ENCODE data around the gene C5AR1.
"Not testable (repeated sequence)": the region's sequence is repeated elsewhere in the genome, so short reads cannot be mapped to it uniquely, and the experiment has no call there.

Gene C5AR1

DNA sequence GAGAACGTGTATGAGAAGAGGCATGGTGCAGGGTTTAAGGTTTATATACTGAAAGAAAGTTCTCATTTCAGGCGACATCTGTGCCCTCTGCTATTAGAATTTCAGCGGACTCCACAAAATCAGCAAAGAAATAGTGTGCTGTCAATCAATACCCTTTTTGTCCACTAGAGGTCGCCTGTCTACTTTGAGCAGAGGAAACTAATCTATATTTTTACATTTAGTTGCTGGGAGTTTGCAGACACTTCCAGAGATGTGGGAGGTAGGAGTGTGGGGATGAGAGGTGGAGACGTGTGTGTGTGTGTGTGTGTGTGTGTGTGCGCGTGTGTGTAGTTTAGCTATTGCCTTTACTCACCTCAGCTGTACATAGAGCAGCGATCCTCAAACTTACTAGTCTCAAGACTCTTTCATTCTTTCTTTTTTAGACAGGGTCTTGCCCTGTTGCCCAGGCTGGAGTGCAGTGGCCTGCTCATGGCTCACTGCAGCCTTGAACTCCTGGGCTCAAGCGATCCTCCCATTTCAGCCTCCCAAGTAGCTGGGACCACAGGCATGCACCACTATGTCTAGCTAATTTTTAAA lies 25.2 kb upstream of the C5AR1 start:
- peak; percentile 72 for DNase-seq (ENCODE audit: low spot score)

DNA sequence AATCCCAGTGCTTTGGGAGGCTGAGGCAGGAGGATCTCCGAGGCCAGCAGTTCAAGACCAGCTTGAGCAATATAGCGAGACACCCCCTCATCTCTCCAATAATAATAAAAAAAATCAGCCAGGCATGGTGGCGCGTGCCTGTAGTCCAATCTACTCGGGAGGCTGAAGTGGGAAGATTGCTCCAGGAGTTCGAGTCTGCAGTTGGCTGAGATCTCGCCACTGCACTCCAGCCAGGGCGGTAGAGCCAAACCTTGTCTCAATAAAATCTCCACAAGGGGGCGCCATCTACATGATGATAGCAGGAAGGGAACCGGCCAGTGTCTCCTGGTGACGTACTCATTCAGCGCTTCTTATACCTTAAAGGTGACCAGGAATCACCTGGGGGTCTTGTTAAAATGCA lies 13.6 kb upstream of the C5AR1 start:
- peak; percentile 55 for DNase-seq (ENCODE audit: low spot score)

DNA sequence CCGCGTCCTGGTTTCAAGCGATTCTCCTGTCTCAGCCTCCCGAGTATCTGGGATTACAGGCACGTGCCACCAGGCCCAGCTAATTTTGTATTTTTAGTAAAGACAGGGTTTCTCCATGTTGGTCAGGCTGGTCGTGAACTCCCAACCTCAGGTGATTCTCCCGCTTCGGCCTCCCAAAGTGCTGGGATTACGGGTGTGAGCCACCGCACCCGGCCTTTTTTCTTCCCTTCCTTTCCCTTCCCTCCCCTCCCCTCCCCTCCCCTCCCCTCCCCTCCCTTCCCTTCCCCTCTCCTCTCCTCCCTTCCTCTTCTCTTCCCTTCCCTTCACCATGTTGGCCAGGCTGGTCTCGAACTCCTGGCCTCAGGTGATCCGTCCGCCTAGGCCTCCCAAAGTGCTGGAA lies 8.8 kb upstream of the C5AR1 start:
- DNase-seq (ENCODE audit: low spot score) = not testable (repeated sequence)

DNA sequence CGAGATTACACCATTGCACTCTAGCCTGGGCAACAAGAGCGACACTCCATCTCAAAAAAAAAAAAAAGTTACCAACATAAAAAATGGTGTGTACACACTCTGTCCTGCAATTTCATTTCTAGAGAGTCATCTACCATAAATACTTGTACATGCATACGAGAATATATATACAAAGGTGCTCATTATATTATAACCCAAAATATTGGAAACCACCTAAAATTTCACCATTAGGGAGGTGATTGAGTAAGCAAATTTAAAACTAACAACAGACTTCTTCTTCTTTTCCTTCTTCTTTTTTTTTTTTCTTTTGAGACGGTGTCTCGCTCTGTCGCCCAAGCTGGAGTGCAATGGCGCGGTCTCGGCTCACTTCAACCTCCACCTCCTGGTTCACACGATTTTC lies 7.4 kb upstream of the C5AR1 start:
- DNase-seq (ENCODE audit: low spot score) = no peak

DNA sequence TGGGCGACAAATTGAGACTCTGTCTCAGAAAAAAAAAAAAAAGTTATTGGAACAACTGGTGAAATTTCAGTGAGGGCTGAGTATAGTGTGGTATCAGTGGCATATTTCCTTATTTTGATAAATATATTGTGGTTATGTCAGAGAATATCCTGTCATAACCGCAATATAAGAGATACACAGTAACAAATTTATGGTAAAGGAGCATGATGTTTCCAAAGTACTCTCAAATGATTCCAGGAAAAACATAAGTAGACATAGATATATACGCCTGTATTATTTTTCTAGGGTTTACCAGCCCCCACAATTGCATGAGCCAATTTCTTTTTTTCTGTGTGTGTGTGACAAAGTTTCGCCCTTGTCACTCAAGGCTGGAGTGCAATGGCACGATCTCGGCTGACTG lies 5.7 kb upstream of the C5AR1 start:
- no peak for DNase-seq (ENCODE audit: low spot score)

DNA sequence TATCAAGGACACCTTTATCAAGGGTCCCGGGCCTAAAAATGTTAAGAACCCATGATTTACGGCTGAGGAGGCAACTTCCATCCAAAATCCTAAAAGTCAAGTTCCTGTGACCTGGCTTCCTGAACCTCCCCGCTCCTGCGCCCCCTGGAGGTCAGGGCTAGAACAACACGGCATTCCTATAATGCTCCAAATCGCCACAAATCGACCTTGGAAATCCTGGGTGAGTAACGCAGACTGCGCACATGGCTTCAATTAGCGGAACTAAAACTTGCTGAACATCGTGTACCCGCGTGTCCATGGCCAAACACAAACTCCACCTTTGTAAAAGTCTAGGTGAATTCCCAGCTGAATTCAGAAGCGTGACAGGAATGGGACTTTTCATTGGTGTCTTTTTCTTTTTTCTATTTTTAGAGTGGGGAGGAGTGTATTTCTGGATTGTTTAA lies 4.3 kb upstream of the C5AR1 start:
- DNase-seq (ENCODE audit: low spot score) = no peak

DNA sequence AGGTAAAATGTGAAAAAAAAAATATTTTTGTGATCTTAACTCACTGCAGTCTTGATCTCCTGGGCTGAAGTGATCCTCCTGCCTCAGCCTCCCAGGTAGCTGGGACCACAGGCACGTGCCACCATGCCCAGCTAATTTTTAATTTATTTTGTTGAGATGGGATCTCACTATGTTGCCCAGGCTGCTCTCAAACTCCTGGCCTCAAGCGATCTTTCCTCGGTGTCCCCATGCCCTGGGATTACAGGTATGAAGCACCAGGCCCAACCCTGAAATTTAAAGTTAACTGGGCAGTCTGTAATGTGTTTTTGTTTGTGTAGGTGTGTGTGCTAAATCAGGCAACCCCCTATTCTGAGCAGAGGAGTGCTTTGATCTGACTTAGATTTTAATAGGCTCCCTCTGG lies 3.4 kb upstream of the C5AR1 start:
- DNase-seq (ENCODE audit: low spot score) = no peak

DNA sequence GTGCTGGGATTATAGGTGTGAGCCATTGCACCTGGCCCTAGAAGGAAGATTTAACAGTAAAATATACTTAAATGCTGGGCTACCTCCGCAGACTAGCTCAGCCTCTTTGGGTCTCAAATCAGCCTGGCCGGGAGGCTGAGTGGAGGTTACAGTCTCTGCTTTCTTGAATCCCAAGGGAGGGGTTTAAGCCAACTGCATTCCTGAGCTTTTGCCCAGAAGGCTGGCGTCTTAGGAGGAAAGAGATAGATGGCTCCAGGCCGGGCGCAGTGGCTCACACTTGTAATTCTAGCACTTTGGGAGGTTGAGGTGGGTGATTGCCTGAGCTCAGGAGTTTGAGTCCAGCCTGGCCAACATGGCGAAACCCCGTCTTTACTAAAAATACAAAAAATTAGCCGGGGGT lies 623 bp upstream of the C5AR1 start:
- no peak for DNase-seq (ENCODE audit: low spot score)

DNA sequence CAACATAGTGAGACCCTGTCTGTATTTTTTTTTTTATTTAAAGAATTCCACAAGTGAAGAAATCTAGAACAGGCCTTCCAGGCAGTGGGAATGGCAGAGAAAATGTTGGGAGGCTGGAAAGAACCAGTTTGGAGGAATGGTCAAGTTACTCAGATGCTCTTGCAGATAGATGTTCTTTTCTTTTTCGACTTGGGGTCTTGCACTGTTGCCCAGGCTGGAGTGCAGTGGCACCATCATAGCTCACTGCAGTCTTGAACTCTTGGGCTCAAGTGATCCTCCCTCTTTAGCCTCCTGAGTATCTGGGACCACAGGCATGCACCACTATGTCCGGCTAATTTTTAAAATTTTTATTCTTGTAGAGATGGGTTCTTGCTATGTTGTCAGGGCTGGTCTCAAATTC lies 662 bp downstream of the C5AR1 start:
- DNase-seq (ENCODE audit: low spot score) = no peak

DNA sequence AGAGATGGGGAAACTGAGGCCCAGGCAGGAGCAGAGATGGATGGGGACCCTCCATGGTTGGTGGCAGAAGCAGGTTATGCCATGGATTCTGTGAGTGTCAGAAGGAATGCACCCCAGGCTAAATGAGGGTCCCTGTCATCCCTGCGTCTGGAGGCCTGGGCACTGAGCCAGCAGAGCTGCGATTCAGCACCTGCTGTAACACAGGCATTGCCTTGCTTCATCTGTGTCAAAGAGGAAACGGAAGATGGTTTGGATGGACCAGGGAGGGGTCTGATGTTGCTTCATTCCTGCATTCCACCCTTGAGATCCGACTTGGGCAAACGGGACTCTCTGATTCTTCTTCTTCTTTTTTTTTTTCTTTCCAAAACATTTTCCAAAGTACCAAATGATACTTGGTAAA lies 1.2 kb downstream of the C5AR1 start:
- no peak for DNase-seq (ENCODE audit: low spot score)

DNA sequence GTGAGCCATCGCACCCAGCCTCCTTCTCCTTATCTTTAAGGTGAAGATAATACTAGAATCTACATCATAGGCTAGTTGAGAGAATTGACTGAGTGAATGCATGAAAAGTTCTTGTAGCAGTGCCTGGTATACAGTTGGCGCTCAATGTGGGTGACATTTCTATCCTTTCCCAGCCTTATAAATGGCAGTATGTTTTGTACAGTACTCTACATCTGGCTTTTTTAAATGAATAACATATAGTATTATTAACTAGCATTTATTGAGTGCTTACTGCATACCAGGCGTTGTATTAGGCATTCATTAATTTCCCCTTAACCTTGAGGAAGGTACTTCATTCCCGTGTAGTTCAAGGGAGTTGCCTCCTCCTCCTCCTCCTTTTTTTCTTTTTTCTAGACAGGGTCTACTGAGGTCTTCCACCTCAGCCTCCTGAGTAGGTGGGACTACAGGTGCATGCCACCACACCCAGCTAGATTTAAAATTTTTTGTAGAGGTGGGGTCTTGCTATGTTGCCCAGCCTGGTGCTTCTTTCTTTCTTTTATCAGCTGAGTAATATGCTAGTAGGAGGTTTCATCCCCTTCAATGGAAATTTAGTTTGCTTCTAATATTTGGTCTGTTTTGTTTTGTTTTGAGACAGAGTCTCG lies 2.8 kb downstream of the C5AR1 start:
- no peak for DNase-seq (ENCODE audit: low spot score)

DNA sequence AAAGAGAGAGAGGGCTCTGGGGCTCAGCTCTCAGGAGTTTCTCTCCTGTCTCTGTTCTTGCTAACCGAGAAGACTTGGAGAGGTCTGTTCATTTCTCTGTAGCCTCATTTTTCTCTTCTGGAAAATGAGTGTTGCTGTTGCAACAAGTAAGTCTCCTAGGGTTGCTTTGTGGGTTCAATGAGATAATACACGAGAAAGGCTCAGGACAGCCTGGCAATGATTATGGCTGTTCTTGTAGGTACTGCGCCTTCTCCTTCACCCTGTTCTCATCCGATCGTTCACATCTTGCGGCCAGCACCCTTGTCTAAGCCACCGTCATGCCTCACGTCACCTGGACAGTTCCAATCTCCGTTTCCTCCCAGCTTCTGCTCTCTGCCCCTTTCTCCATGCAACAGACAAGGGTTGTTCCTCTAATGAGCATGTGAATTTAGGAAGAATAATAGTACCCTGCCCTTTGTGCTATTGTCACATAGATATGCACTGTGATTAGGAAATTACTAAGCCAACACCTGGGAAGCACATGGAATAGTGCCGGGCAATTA lies 4.2 kb downstream of the C5AR1 start:
- no peak for DNase-seq (ENCODE audit: low spot score)

DNA sequence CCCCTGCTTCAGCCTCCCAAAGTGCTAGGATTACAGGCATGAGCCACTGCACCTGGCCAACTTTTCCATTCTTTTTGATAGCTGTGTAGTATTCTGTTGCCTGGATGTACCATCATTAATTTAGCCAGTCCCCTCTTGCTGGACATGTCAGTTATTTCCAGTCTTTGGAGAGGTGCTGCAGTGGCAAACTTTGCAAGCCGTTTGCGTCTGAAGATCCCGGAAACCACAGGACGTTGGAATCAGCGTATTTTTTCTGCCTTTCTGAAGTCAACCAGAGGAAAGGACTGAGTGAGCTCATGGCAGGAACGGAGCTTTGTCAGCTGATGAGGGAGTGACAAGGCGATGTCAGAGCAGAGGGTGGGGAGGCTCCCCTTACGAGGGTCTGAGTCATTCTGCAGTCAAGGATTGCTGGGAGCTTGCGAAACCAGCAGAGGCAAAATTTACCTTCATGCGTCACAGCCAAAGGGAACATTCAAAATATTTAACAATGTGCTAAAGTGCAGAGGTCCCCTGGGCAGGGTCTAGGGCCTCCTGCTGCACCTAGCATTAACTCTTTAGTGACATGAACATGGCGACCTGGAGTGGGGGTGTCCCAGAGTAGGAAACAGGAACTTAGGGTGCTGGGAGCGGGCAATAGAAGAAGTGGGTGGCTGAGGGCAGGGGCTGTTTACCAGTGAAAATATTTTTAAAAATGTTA lies 5.6 kb downstream of the C5AR1 start:
- DNase-seq (ENCODE audit: low spot score) = peak; percentile 76

DNA sequence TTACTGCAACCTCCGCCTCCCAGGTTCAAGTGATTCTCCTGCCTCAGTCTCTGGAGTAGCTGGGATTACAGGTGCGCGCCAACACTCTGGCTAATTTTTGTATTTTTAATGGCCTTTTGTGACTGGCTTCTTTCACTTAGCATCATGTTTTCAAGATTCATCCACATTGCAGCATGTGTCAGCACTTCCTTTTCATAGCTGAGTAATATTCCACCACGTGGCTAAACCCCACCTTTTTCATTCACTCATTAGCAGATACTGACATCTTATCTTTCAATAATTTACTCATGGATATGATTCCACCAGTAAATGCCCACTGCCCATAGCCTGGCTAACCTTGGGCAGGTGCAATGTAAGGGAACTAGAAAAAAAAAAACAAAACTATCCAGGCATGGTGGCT lies 6.9 kb downstream of the C5AR1 start:
- DNase-seq (ENCODE audit: low spot score) = no peak

DNA sequence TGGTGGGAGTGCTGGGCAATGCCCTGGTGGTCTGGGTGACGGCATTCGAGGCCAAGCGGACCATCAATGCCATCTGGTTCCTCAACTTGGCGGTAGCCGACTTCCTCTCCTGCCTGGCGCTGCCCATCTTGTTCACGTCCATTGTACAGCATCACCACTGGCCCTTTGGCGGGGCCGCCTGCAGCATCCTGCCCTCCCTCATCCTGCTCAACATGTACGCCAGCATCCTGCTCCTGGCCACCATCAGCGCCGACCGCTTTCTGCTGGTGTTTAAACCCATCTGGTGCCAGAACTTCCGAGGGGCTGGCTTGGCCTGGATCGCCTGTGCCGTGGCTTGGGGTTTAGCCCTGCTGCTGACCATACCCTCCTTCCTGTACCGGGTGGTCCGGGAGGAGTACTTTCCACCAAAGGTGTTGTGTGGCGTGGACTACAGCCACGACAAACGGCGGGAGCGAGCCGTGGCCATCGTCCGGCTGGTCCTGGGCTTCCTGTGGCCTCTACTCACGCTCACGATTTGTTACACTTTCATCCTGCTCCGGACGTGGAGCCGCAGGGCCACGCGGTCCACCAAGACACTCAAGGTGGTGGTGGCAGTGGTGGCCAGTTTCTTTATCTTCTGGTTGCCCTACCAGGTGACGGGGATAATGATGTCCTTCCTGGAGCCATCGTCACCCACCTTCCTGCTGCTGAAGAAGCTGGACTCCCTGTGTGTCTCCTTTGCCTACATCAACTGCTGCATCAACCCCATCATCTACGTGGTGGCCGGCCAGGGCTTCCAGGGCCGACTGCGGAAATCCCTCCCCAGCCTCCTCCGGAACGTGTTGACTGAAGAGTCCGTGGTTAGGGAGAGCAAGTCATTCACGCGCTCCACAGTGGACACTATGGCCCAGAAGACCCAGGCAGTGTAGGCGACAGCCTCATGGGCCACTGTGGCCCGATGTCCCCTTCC lies 10.5 kb downstream of the C5AR1 start:
- DNase-seq (ENCODE audit: low spot score) = no peak

DNA sequence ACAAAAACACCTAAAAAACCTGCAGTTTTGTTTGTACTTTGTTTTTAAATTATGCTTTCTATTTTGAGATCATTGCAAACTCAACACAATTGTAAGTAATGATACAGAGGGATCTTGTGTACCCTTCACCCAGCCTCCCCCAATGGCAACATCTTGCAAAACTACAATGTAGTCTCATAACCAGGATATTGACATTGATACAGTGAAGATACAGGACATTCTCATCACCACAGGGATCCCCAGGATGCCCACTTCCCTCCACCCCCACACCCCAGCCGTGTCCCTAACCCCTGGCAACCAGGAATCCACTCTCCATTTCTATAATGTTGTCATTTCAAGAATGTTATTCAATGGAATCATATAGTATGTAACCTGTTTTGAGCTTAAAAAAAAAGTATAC lies 12.0 kb downstream of the C5AR1 start:
- DNase-seq (ENCODE audit: low spot score) = no peak

DNA sequence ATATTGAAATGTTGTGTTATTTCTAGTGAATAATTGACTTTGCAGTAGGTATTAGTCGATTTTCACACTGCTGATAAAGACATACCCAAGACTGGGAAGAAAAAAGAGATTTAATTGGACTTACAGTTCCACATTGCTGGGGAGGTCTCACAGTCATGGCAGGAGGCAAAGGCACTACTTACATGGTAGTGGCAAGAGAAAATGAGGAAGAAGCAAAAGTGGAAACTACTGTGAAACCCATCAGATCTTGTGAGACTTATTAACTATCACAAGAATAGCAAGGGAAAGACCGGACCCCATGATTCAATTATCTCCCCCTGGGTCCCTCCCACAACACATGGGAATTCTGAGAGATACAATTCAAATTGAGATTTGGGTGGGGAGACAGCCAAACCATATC lies 12.4 kb downstream of the C5AR1 start:
- no peak for DNase-seq (ENCODE audit: low spot score)

DNA sequence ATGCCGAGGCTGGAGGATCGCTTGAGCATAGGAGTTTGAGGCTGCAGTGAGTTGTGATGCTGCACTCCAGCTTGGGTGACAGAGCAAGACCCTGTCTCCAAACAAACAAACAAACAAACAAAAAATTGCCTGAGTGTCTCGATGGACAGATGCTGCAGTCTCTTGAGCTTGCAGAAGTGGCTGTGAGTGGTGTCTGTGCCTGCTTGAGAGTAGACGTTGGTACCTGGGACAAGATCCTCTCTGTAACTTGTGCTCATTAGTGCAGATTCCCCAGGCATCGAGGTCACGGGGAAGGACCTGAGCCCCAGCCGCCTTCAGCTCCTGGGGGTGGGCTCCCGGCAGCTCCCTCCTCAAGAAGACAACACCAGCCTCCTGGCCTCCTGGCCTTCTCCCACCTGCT lies 13.7 kb downstream of the C5AR1 start:
- DNase-seq (ENCODE audit: low spot score) = no peak

DNA sequence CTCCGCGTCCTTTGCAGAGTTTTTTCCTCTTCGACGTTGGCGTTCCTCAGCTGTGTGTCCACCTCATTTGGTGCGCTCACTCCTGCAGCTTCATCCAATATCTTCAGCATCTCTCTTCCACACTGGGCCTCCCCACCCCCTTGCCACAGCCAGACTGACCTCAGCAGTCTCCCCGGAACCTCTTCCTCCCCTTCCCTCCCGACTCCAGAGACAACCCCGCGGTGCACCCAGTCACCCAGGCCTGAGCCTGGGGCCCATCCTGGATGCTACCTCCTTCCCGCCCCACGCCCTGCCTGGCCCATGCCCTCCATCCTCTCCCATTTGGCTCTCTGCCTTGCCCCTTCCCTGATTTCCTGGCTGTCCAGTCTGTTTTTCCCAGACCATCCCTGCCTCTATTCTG lies 14.2 kb downstream of the C5AR1 start:
- DNase-seq (ENCODE audit: low spot score) = no peak

DNA sequence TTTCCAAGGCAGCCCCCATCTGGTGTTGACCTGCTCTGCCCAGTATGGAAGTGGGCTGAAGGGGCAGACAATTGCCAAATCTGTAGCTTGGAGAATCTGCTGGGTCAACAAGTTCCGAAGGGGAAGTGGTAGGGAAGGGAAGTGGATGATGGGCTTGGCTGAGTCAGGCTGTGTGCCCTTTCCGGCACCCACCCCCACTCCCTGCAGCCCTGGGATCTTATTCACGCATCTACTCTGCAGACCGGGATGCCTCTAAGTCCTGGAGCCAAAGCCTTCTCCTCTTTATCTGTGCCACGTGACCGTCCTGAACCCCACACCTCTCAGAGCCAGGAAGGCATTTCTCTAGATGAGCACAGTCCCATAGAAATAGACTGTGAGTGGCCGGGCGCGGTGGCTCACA lies 14.8 kb downstream of the C5AR1 start:
- DNase-seq (ENCODE audit: low spot score) = no peak

DNA sequence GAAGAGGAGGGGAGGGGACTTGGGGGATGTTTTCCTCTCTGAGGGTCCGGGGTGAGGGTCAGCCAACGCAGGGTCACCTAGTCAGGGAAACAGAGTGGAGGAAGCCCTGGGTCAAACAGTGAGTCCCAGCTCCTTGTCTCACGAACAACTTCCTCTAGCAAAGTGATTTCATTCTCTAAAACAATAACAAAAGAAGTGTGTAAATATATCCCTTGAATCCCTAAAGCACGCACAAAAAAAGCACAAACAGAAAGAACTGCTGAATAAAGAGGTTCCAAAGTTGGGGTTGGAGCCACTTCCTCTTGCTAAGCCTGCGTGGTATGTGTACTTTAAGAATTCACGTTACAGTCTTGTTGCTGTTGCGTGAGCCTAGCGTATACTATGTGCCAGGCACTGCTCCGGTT lies 20.8 kb downstream of the C5AR1 start:
- no peak for DNase-seq (ENCODE audit: low spot score)

DNA sequence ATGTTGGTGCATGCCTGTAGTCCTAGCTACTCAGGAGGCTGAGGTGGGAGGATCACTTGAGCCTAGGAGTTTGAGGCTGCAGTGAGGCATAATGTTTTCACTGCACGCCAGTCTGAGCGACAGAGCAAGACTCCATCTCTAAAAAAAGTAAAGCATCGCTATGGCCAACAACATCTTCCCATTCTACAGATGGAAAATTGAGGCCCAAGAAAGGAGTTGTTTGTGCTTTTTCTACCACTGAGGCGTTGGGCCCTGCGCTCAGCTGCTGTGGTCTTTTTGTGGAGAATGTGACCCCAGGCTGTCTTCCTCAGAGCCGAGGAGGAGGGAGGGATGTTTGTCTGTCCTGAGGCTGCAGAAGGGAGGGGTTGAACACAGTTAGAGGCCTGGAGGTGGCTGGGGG lies 21.8 kb downstream of the C5AR1 start:
- no peak for DNase-seq (ENCODE audit: low spot score)
